Activated naive CD8-positive, alpha-beta T cell treated with anti-CD3 and anti-CD28 coated beads, Interleukin-2, amount 50 U/mL, for 24 hours (primary cell): ENCODE measurements around the gene MARCHF7.
A peak's percentile ranks its signal among the peaks of the same experiment; 100 is the strongest.
"Not testable (repeated sequence)": the region's sequence is repeated elsewhere in the genome, so short reads cannot be mapped to it uniquely, and the experiment has no call there.

Experiments
- ATAC-seq: fragments of 150-1000 bp; cut with Tn5 transposase; one replicate; pipeline ENCODE4 v1.10.0; 2021
- DNase-seq: peaks from one replicate; pipeline ENCODE4 v3.0.0; 2021
- H3K27ac Mint-ChIP-seq: one replicate; pipeline ENCODE4 v1.8.0; 2021; ENCODE audit warnings: mild to moderate bottlenecking, mixed read lengths
- H3K27me3 Mint-ChIP-seq: one replicate; pipeline ENCODE4 v1.8.0; 2021; ENCODE audit warnings: mixed read lengths
- H3K36me3 Mint-ChIP-seq: one replicate; pipeline ENCODE4 v1.8.0; 2021; ENCODE audit warnings: low read depth, mixed read lengths
- H3K4me1 Mint-ChIP-seq: one replicate; pipeline ENCODE4 v1.8.0; 2021; ENCODE audit warnings: mixed read lengths
- H3K4me3 Mint-ChIP-seq: one replicate; pipeline ENCODE4 v1.8.0; 2021; ENCODE audit warnings: mild to moderate bottlenecking, moderate library complexity, mixed read lengths
- H3K9me3 Mint-ChIP-seq: one replicate; pipeline ENCODE4 v1.8.0; 2021; ENCODE audit warnings: mixed read lengths

MARCHF7 gene

DNA sequence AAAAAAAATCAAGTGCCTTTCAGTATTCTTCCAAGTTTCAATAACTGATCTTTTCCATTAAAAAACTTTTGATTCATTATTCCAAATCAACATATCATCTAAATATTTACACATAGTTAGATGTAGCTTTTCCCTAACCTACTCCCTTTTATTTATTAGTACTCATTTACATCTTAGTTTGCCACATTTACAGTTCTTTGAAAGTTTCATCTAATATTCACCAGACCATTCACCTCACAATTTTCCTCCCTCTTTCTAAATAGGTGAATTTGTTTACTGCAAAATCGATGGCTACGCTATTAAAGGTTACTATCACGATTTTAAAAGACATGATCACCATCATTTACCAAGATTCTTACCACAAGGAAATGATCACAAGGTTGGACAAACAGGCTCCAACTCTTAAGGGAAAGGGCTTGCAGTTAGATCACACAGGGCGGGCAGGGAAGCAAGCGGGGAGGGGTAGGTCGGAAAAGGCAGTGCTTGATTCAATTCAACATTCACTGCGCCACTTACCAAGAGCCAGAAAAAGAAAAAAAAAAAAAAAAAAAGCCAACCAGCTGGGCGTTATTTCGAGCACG is 654 bp upstream of the MARCHF7 start:
- H3K4me3 Mint-ChIP-seq: peak overlapping the region; percentile 98
- peak overlapping the region; percentile 88 for H3K27ac Mint-ChIP-seq
- peaks cover 44% of the 10 kb centered on the region for H3K4me1 Mint-ChIP-seq
- H3K27me3 Mint-ChIP-seq: no peaks in the 10 kb centered on the region
- no peak for ATAC-seq
- H3K9me3 Mint-ChIP-seq: no peaks in the 10 kb centered on the region
- H3K36me3 Mint-ChIP-seq: peaks cover 42% of the 10 kb centered on the region
- no peak for DNase-seq

DNA sequence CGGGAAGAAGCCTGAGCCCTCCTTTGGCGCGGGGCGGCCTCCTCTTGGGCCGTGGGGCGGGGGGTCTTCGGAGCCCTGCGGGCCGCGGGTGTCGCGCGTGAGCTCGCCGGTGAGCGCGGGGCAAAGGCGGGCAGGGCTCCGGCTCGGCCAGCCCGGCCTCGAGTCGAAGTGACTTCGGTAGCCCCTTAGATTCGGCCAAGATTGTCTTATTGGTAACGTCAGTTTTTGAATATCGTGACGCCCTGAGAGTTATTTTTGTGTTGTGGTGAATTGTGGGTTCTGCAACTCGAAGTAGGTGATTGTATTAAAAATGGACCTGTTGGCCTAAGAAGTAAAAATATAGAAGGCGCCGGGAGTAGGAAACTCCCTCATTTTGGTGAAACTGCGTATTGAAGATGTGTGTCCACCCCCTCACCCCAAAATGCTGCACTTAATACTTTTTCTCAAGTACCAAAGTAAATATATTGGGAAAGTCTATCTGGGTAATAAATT is 669 bp downstream of the MARCHF7 start:
- Mint-ChIP-seq H3K4me3 (peak overlapping the region; percentile 98), H3K27ac (peak overlapping the region; percentile 99), H3K36me3 (peaks cover 48% of the 10 kb centered on the region), H3K9me3 (no peaks in the 10 kb centered on the region), H3K27me3 (no peaks in the 10 kb centered on the region), H3K4me1 (peaks cover 57% of the 10 kb centered on the region)
- ATAC-seq: peak; percentile 1
- DNase-seq: no peak

DNA sequence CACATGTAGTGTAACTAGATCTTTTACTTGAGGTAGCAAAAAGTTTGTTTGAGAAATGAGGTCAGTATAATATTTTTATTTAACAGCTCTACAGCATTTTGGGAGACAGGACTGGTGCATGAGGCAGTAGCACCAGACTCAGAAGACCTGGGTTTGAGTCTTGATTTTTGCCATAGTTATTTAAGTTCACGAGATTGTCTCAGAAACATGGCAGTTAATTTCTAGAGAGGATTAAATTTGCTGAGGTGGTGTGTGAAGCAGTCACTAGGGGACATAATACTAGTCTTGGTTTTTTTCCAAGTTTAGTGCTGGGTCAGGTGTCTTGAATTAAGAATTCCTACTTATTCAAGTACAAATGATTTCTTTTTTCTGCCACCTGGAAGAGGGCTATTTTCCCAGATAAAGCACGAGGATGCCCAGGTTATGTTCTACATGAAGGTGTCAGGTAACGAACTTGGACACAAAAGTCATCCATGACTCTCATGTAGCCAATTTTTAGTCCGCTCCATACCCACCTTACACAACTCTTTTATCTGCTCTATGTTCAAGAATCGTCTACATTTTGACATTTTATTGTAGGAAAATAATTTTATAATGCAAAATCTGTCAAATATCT is 1.4 kb downstream of the MARCHF7 start:
- Mint-ChIP-seq H3K4me1 (peaks cover 62% of the 10 kb centered on the region), H3K4me3 (peak overlapping the region; percentile 98), H3K27me3 (no peaks in the 10 kb centered on the region), H3K9me3 (no peaks in the 10 kb centered on the region), H3K36me3 (peaks cover 54% of the 10 kb centered on the region), H3K27ac (peak overlapping the region; percentile 99)
- DNase-seq (no peak), ATAC-seq (no peak)

DNA sequence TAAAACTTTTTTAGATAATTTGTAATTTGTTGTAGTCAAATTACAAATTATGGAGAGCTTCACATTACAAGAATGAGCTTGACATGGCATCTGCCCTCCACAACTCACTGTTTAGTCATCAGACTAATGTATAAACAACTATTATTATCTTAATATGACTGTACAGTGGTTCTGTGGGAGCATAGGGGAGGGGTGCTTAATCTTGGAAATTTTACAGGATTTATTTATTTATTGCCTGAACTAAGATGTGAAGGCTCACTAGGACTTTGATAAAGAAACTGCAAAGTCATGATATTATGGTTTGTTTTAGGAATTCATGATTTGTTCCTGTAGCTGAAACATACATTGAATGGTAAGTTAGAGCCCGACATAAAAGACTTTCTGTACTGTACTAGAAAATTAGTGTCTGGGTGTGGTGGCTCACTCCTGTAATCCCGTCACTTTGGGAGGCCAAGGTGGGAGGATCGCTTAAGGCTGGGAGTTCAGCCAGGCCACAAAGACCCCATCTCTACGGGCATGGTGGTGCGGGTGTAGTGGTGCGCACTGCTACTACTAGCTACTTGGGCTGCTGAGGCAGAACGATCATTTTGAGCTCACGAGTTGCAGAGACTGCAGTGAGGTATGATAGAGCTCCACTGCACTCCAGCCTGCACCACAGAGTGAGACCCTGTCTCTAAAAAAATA is 2.1 kb downstream of the MARCHF7 start:
- ATAC-seq: no peak
- Mint-ChIP-seq H3K4me1 (peaks cover 63% of the 10 kb centered on the region), H3K27ac (peak overlapping the region; percentile 99), H3K27me3 (no peaks in the 10 kb centered on the region), H3K4me3 (peak overlapping the region; percentile 98), H3K36me3 (peaks cover 57% of the 10 kb centered on the region), H3K9me3 (no peaks in the 10 kb centered on the region)
- DNase-seq: no peak

DNA sequence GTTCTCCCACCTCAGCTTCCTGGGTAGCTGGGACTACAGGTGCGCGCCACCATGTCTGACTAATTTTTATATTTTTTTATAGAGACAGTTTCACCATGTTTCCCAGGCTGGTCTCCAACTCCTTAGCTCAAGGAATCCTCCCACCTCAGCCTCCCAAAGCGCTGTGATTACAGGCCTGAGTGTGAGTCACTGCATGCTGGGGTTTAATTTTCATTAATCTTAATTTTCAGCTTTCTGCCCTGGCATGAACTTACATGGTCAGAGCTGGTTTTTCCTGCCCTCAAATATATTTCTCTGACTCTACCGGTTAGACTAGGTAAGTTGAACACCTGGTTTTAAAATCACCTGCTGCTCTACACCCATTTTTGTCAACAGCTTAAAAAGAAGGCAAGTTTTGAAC is 3.1 kb downstream of the MARCHF7 start:
- Mint-ChIP-seq H3K9me3 (no peaks in the 10 kb centered on the region), H3K36me3 (peaks cover 65% of the 10 kb centered on the region), H3K4me3 (peak overlapping the region; percentile 98), H3K27ac (peak overlapping the region; percentile 62), H3K27me3 (no peaks in the 10 kb centered on the region), H3K4me1 (peaks cover 73% of the 10 kb centered on the region)
- no peak for ATAC-seq
- DNase-seq: no peak

DNA sequence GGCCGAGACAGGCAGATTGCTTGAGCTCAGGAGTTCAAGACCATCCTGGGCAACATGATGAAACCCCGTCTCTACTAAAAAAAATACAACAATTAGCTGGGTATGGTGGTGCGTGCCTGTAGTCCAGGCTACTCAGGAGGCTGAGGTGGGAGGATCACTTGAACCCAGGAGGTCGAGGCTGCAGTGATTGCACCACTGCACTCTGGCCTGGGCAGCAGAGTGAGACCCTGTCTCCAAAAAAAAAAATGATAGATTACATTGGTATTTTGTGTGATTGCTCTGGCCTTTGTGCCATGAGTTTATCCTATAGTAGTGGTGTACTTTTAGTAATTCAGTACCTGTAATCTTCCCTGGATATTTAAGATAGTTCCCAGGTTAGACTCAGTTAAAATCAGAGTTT is 4.1 kb downstream of the MARCHF7 start:
- not testable (repeated sequence) for H3K9me3 Mint-ChIP-seq, ATAC-seq, DNase-seq, H3K27me3 Mint-ChIP-seq, H3K27ac Mint-ChIP-seq
- Mint-ChIP-seq H3K4me1 (peaks cover 75% of the 10 kb centered on the region), H3K36me3 (peaks cover 67% of the 10 kb centered on the region), H3K4me3 (peak overlapping the region; percentile 50)

DNA sequence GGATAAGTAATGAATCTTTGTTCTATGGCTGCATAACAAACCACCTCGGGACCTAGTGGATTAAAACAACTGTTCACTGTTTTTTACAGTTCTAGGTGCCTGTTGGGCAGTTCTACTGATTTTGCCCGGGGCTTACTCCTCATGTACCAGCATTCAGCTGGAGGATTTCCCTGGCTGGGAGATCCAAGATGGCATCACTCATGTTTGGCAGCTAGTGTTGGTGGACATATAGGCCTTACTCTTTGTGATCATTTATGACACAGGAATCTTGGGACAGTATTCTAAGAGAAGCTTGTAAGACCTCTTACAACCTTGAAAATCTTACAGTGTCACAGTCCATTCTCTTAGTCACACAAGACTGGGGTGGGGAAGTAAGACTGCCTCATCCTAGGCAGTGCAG is 4.6 kb downstream of the MARCHF7 start:
- H3K36me3 Mint-ChIP-seq: peaks cover 71% of the 10 kb centered on the region
- H3K4me3 Mint-ChIP-seq: peak overlapping the region; percentile 14
- peaks cover 74% of the 10 kb centered on the region for H3K4me1 Mint-ChIP-seq
- DNase-seq: no peak
- H3K27me3 Mint-ChIP-seq: no peaks in the 10 kb centered on the region
- no peak overlapping the region for H3K27ac Mint-ChIP-seq
- no peak for ATAC-seq
- H3K9me3 Mint-ChIP-seq: no peaks in the 10 kb centered on the region

DNA sequence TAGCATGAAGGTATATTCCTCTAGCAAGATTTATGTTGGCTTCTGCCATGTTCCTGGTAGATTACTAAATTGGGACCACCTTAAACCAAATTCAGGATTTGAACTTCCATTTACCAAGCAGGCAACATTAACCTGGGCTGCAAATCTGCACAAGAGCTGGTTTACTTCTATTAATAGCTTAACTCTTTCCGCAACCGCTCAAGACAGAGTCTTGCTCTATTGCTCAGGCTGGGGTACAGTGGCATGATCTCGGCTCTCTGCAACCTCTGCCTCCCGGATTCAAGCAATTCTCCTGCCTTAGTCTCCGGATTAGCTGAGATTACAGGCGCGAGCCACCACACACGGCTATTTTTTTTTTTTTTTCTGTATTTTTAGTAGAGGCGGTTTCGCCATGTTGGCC is 8.4 kb downstream of the MARCHF7 start:
- ATAC-seq (no peak), DNase-seq (no peak)
- Mint-ChIP-seq H3K27me3 (no peaks in the 10 kb centered on the region), H3K27ac (no peak overlapping the region), H3K9me3 (peaks cover 9% of the 10 kb centered on the region), H3K4me1 (peaks cover 84% of the 10 kb centered on the region), H3K36me3 (peaks cover 77% of the 10 kb centered on the region), H3K4me3 (no peak overlapping the region)

DNA sequence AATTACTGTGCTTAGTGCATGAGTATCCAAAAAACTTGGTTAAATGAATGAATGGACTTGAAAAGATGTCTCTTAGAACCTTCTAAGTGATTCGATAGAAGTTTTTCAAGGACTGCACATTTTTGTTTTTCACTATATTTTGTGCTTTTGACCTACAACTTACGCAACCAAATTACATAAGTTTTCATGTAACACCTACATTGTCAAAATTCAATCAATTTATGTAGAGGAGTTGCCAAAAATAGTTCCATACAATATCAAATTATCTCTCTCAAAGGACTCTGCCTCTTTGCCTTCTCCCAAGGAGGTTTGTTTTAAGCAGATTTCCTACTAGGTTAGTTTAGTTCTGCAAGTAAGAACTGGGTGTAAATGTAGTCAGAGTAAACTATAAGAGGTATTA is 10.3 kb downstream of the MARCHF7 start:
- no peak overlapping the region for H3K4me3 Mint-ChIP-seq
- no peaks in the 10 kb centered on the region for H3K27me3 Mint-ChIP-seq
- no peak overlapping the region for H3K27ac Mint-ChIP-seq
- H3K9me3 Mint-ChIP-seq: peaks cover 11% of the 10 kb centered on the region
- peaks cover 79% of the 10 kb centered on the region for H3K4me1 Mint-ChIP-seq
- ATAC-seq: no peak
- peaks cover 70% of the 10 kb centered on the region for H3K36me3 Mint-ChIP-seq
- DNase-seq: no peak

DNA sequence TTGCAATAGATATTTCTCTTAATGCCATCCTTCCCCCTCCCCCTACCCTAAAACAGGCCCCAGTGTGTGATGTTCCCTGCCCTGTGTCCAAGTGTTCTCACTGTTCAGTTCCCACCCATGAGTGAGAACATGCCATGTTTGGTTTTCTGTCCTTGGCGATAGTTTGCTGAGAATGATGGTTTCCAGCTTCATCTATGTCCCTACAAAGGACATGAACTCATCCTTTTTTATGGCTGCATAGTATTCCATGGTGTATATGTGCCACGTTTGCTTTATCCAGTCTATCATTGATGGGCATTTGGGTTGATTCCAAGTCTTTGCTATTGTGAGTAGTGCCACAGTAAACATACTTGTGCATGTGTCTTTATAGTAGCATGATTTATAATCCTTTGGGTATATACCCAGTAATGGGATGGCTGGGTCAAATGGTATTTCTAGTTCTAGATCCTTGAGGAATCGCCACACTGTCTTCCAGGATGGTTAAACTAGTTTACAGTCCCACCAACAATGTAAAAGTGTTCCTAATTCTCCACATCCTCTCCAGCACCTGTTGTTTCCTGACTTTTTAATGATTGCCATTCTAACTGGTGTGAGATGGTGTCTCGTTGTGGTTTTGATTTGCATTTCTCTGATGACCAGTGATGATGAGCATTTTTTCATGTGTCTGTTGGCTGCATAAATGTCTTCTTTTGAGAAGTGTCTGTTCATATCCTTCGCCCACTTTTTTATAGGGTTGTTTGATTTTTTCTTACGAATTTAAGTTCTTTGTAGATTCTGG is 12.7 kb downstream of the MARCHF7 start:
- Mint-ChIP-seq H3K36me3 (peaks cover 70% of the 10 kb centered on the region), H3K27ac (peak overlapping the region; percentile 65), H3K9me3 (peaks cover 11% of the 10 kb centered on the region), H3K4me1 (peaks cover 73% of the 10 kb centered on the region)
- not testable (repeated sequence) for ATAC-seq, H3K4me3 Mint-ChIP-seq, DNase-seq, H3K27me3 Mint-ChIP-seq

DNA sequence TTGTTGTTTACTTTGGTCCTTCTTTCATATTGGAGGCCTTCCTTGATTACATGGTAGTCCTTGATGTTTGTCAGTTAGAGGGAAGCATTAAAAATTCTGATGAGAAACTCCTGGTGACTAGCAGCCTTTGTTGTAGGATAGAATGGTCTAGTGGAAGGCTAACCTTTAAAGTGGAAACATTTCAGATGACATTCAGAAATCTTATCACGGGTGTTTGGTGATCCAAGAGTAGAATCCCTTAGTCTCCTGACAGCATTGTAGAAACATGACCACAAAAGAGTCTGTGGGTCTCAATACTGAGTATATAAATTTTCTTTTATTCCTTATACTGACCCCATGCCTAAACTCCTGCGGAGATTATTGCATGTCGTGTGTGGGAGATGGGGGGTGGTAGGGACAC is 13.4 kb downstream of the MARCHF7 start:
- ATAC-seq: no peak
- Mint-ChIP-seq H3K9me3 (peaks cover 11% of the 10 kb centered on the region), H3K4me1 (peaks cover 71% of the 10 kb centered on the region), H3K36me3 (peaks cover 70% of the 10 kb centered on the region), H3K27ac (peak overlapping the region; percentile 11), H3K27me3 (no peaks in the 10 kb centered on the region), H3K4me3 (no peak overlapping the region)
- no peak for DNase-seq

DNA sequence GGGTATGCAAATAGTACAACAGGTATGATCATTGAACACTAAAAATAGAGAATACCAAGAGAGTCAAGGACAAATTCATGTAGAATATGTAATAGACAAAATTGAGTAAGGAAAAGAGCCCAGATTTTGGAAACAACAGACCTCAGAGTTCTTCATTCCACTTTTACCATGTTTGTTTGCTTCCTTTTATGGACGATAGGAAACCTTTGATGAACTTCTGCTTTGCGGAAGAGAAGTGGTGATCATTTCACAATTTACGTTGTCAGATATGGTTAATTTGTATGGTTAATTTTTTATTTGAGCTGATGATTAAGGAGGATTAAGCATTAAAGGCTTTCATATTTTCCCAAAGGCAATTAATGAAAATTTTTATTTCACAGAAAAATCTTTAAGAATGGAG is 16.3 kb downstream of the MARCHF7 start:
- Mint-ChIP-seq H3K36me3 (peaks cover 67% of the 10 kb centered on the region), H3K9me3 (peaks cover 11% of the 10 kb centered on the region), H3K4me1 (peaks cover 53% of the 10 kb centered on the region), H3K27me3 (no peaks in the 10 kb centered on the region), H3K27ac (no peak overlapping the region), H3K4me3 (no peak overlapping the region)
- DNase-seq: no peak
- ATAC-seq: no peak

DNA sequence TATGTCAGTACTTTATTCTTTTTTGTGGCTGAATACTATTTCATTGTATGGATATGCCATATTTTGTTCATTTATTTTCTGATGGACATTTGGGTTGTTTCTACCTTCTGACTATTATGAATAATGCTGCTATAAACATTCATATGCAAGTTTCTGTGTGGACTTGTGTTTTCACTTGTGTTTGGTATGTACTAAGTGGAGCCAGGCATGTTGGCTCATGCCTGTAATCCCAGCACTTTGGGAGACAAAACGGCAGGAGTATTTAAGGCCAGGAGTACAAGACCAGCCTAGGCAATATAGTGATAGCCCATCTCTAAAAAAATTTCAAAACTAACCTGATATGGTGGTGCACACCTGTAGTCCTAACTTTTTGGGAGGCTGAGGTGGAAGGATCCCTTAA is 23.3 kb downstream of the MARCHF7 start:
- peaks cover 64% of the 10 kb centered on the region for H3K36me3 Mint-ChIP-seq

DNA sequence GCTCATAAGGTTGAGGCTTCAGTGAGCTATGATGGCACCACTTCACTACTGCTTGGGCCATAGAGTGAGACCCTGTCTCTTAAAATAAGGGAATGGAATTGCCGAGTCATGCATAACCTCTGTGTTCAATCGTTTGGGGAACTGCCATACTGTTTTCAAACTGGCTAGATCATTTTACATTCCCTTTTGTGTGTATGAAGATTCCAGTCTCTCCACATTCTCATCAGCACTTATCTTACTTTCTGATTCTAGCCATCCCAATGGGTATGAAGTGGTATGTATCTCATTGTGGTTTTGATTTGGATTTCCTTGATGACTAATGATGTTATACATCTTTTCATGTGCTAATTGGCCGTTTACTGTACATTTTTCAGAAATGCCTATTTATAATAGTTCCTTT is 23.7 kb downstream of the MARCHF7 start:
- H3K27ac Mint-ChIP-seq: peak overlapping the region; percentile 60
- no peaks in the 10 kb centered on the region for H3K27me3 Mint-ChIP-seq
- DNase-seq (no peak), ATAC-seq (no peak)
- H3K36me3 Mint-ChIP-seq: peaks cover 60% of the 10 kb centered on the region
- no peak overlapping the region for H3K4me3 Mint-ChIP-seq
- peaks cover 32% of the 10 kb centered on the region for H3K4me1 Mint-ChIP-seq
- no peaks in the 10 kb centered on the region for H3K9me3 Mint-ChIP-seq

More for the DNA sequence above, 23.3 kb downstream of the MARCHF7 start:
- Mint-ChIP-seq H3K9me3 (no peaks in the 10 kb centered on the region), H3K4me3 (no peak overlapping the region), H3K27me3 (no peaks in the 10 kb centered on the region), H3K27ac (peak overlapping the region; percentile 60), H3K4me1 (peaks cover 32% of the 10 kb centered on the region)
- DNase-seq (no peak), ATAC-seq (no peak)
